ENCODE data around the gene HERPUD1.

HERPUD1 gene

DNA sequence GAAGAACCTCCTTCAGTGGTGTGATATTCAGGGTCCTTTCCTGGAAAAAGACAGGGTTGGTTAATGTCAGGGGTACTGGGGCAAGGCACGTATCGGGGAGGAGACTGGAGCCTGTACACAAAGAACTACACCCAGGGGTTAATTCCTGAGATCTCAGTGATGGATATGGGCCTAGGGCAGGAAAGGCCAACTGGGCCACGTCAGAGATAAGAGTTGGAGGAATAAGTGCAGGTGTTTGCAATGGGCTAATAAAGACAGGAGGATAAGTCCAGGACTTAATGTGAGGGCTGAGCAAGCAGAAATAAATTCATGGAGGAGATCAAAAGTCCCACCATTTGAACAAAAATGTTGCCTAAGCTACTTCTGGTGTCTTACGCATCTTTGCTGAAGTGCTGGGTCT is 10.4 kb upstream of the HERPUD1 start:
- Histone ChIP-seq H3K9me2 (replicated peaks; ENCODE audit: control insufficient read depth, low read length) (no peaks in the 10 kb centered on the region), H3K27ac (ENCODE audit: low read depth, low read length) (no peak overlapping the region), H3F3A (ENCODE audit: control insufficient read depth, insufficient read depth) (no peaks in the 10 kb centered on the region; the same call in 1 of the 2 replicates), H4K20me1 (ENCODE audit: control insufficient read depth, insufficient read depth, low read depth, low read length) (no peaks in the 10 kb centered on the region), H3K4me3 (ENCODE audit: low read length) (no peak overlapping the region), H3K4me2 (ENCODE audit: low read length) (no peak overlapping the region), H3K79me2 (ENCODE audit: control insufficient read depth, low read length) (no peaks in the 10 kb centered on the region), H3K4me1 (ENCODE audit: control insufficient read depth, low read length) (peaks cover 39% of the 10 kb centered on the region), H3K36me3 (ENCODE audit: control insufficient read depth, low read length) (no peaks in the 10 kb centered on the region), H3K27me3 (ENCODE audit: control insufficient read depth, low read length) (no peaks in the 10 kb centered on the region), H3K9me3 (ENCODE audit: control insufficient read depth, insufficient read depth, low read length) (no peaks in the 10 kb centered on the region)
- TF ChIP-seq CTCF (IDR thresholded peaks at IDR 0.05; ENCODE audit: low read depth, low read length, poor library complexity, severe bottlenecking): no peak
- TF ChIP-seq EZH2phosphoT487 (IDR thresholded peaks at IDR 0.05; ENCODE audit: borderline replicate concordance, low read length): no peak

- TF ChIP-seq CTCF (IDR thresholded peaks at IDR 0.05; ENCODE audit: low read depth, low read length, poor library complexity, severe bottlenecking) (no peak), EZH2phosphoT487 (IDR thresholded peaks at IDR 0.05; ENCODE audit: borderline replicate concordance, low read length) (no peak)
- Histone ChIP-seq H4K20me1 (ENCODE audit: control insufficient read depth, insufficient read depth, low read depth, low read length) (no peaks in the 10 kb centered on the region), H3K4me1 (ENCODE audit: control insufficient read depth, low read length) (peaks cover 33% of the 10 kb centered on the region)
Measured at GRCh38 chr16:56923481-56924091, 8.4 kb upstream of the HERPUD1 start.

DNA sequence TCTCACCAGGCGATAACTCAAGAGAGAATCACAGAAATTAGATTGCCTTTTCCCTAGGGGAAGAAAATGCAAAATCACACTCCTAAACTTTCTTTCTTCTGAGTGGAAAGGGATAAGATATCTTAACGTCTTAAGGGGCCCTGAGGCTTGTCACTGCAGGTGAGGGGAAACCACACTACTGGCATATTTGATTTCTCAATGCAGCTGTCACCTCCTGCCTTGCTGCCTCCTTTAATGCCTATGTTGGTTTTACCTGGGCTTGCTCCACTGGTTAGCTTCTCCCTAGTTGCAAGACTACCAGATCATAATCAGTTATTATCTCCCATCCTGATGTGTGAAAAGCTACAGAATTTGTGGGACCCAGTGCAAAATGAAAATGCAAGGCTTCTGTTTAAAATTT is 4.5 kb upstream of the HERPUD1 start:
- Histone ChIP-seq H3K27me3 (ENCODE audit: control insufficient read depth, low read length) (no peaks in the 10 kb centered on the region), H3K9me2 (replicated peaks; ENCODE audit: control insufficient read depth, low read length) (no peaks in the 10 kb centered on the region), H4K20me1 (ENCODE audit: control insufficient read depth, insufficient read depth, low read depth, low read length) (peaks cover 2% of the 10 kb centered on the region; the same call in 1 of the 2 replicates), H3K36me3 (ENCODE audit: control insufficient read depth, low read length) (peaks cover 5% of the 10 kb centered on the region), H3F3A (ENCODE audit: control insufficient read depth, insufficient read depth) (peaks cover 5% of the 10 kb centered on the region; the same call in 1 of the 2 replicates), H3K4me2 (ENCODE audit: low read length) (no peak overlapping the region), H3K27ac (ENCODE audit: low read depth, low read length) (no peak overlapping the region), H3K9me3 (ENCODE audit: control insufficient read depth, insufficient read depth, low read length) (no peaks in the 10 kb centered on the region), H3K79me2 (ENCODE audit: control insufficient read depth, low read length) (peaks cover 5% of the 10 kb centered on the region), H3K4me1 (ENCODE audit: control insufficient read depth, low read length) (peaks cover 39% of the 10 kb centered on the region), H3K4me3 (ENCODE audit: low read length) (no peak overlapping the region)
- TF ChIP-seq EZH2phosphoT487 (IDR thresholded peaks at IDR 0.05; ENCODE audit: borderline replicate concordance, low read length) (no peak), CTCF (IDR thresholded peaks at IDR 0.05; ENCODE audit: low read depth, low read length, poor library complexity, severe bottlenecking) (no peak)

More at GRCh38 chr16:56923481-56924091, 8.4 kb upstream of the HERPUD1 start:
- Histone ChIP-seq H3K27me3 (ENCODE audit: control insufficient read depth, low read length) (no peaks in the 10 kb centered on the region), H3K27ac (ENCODE audit: low read depth, low read length) (no peak overlapping the region), H3K9me2 (replicated peaks; ENCODE audit: control insufficient read depth, low read length) (no peaks in the 10 kb centered on the region), H3K36me3 (ENCODE audit: control insufficient read depth, low read length) (no peaks in the 10 kb centered on the region), H3F3A (ENCODE audit: control insufficient read depth, insufficient read depth) (no peaks in the 10 kb centered on the region), H3K4me3 (ENCODE audit: low read length) (no peak overlapping the region), H3K79me2 (ENCODE audit: control insufficient read depth, low read length) (no peaks in the 10 kb centered on the region), H3K9me3 (ENCODE audit: control insufficient read depth, insufficient read depth, low read length) (no peaks in the 10 kb centered on the region), H3K4me2 (ENCODE audit: low read length) (no peak overlapping the region)

Measured in DOHH2 (cell line).